GM08714 (cell line): ENCODE measurements around the gene CITED1.
A peak's percentile ranks its signal among the peaks of the same experiment; 100 is the strongest.

Source experiments
- H3K4me3 ChIP-seq: fragments of 200-500 bp; sonication (Bioruptor generic); 2 replicates; pipeline ENCODE4 v1.5.1; 2014; ENCODE audit warnings: mild to moderate bottlenecking, low read length, inconsistent platforms
- ZNF274 ChIP-seq: IDR thresholded peaks from 2 replicates; pipeline ENCODE4 v1.6.1; 2012; ENCODE audit warnings: mild to moderate bottlenecking, low read depth, low read length

Gene CITED1

GRCh38 chrX:72316408-72317110, 10.8 kb upstream of the CITED1 start:
- H3K4me3 ChIP-seq, result no peak overlapping the region
- TF ChIP-seq ZNF274, result no peak

GRCh38 chrX:72314881-72315280, 9.2 kb upstream of the CITED1 start:
- TF ChIP-seq ZNF274, result no peak
- no peak overlapping the region for H3K4me3 ChIP-seq

DNA sequence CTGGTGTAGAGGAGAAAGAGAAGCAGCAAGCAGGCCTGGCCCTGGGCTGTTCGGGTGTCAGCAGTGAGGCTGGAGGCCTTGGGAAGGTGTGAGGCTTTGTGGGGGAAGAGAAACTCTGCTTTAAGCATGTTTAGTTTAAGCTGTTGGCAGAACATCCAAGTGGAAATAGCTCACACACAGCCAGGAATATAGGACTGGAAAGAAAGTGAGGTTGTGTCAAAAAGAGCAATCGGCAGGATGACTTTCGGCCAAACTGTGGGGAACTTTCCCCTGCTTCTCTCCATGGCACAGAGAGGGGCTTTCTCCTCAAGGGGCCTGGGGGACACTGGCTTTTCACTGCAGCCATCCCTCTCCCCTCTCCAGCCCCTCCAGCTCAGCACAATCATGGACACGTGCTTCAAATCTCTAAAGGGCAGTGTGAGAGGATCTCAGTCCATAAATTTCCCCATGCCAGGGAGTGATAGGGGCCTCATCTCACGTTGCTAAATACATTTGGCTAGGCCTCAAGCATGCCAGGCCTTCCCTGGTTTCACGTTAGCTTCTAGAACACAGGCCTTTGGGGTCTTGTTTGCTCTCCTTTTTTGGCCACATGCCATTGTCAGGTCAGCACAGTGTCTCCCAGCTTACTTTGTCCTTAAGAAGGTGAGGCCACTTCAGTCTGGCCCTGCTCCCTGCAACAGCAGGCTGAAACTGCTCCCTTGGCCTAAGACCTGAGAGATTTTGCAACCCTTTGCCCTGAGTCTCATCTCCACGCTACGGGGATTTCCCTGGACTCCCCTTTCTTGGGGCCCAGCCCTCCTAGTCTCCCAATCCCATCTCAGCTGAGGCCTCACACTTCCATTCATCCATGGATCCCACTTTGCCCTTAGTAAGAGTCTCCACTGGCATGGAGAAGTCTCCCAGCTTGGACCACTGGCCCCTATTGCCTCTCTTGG, 8.3 kb upstream of the CITED1 start:
- no peak overlapping the region for H3K4me3 ChIP-seq
- no peak for TF ChIP-seq ZNF274

- TF ChIP-seq ZNF274, result no peak
- H3K4me3 ChIP-seq, result no peak overlapping the region
Observed at GRCh38 chrX:72312311-72312940, 6.7 kb upstream of the CITED1 start.

DNA sequence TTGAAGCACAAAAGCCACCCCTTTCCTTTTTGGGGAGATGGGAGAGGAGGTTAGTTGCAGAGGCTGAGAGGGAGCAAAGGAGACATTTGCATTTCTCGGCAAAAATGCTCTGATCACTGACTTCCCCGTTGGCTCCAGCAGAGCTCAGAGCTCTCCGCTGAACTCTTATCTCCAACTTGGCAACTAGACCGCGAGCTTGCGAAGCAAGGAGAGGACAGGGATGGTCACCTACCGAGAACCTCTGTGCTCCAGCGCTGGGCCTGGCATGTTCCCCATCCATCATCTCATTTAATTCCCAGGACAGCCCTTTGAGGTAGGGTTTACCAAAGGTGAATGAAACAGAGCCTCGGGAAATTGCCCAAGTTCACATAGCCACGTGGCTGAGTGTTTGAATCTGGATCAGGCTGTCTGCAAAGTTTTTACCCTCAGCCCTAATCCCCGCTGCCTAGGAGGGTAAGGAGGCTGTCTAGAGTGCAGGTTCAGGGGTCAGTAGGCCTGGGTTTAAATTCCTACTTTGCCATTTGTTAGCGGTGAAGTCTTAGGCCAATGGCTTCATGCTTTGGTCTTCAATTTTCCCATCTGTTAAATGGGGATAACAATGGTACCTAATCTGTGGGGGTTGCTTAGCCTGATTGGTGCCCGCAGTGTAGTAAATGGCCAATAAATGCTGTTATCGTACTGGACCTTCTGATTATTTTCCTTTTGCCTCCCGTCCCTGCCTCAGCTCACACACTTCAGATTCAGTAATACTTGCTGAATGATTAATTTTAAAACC, 3.8 kb upstream of the CITED1 start:
- TF ChIP-seq ZNF274, result no peak
- H3K4me3 ChIP-seq, result no peak overlapping the region

GRCh38 chrX:72308566-72309296, 3.0 kb upstream of the CITED1 start:
- no peak overlapping the region for H3K4me3 ChIP-seq
- no peak for TF ChIP-seq ZNF274

- H3K4me3 ChIP-seq, result no peak overlapping the region
- no peak for TF ChIP-seq ZNF274
Observed at GRCh38 chrX:72308209-72308565, 2.5 kb upstream of the CITED1 start.

GRCh38 chrX:72307646-72308051, 1.9 kb upstream of the CITED1 start:
- no peak for TF ChIP-seq ZNF274
- no peak overlapping the region for H3K4me3 ChIP-seq

- no peak for TF ChIP-seq ZNF274
- H3K4me3 ChIP-seq, result peak overlapping the region; percentile 31; the same call in 1 of the 2 replicates
Observed at GRCh38 chrX:72306851-72307645, 1.3 kb upstream of the CITED1 start.

- H3K4me3 ChIP-seq, result peak overlapping the region; percentile 31; the same call in 1 of the 2 replicates
- no peak for TF ChIP-seq ZNF274
Observed at GRCh38 chrX:72306085-72306801, 529 bp upstream of the CITED1 start.

- H3K4me3 ChIP-seq, result no peak overlapping the region
- TF ChIP-seq ZNF274, result no peak
Observed at GRCh38 chrX:72304877-72305276, 837 bp downstream of the CITED1 start.

DNA sequence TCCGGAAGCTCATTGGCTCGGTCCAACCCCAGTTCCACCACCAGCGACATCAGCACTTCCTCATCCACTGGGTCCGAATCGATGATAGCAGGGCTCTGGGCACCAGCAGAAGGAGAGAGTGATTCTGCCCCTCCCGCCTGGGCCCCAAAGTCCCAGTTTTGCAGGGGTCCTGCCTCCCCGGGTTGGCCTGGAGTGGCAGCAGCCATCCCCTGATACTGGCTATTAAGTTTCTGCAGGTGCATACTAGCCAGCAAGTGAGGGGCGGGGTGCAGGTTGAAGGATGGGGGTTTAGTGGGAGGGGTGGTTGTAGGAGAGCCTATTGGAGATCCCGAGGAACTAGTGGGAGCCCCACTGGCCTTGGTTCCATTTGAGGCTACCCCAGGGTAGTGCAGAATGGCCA, 3.9 kb downstream of the CITED1 start:
- no peak overlapping the region for H3K4me3 ChIP-seq
- no peak for TF ChIP-seq ZNF274
